NT2/D1 (cell line): ENCODE results near the gene KLHL26.

Source experiments
- DNase-seq: peaks from one replicate; pipeline ENCODE4 v3.0.0-alpha.2; 2011; ENCODE audit warnings: low read depth, low spot score
- H3K27me3 ChIP-seq: 2 replicates; pipeline ENCODE4 v1.6.0; 2011; ENCODE audit warnings: mild to moderate bottlenecking; ENCODE audit not compliant: insufficient read length, insufficient read depth
- H3K36me3 ChIP-seq: 2 replicates; pipeline ENCODE4 v1.6.1; 2011; ENCODE audit warnings: mild to moderate bottlenecking, low read length, mixed read lengths; ENCODE audit not compliant: insufficient read depth, insufficient read length
- H3K4me1 ChIP-seq: 2 replicates; pipeline ENCODE4 v1.5.1; 2011; ENCODE audit not compliant: insufficient read depth, insufficient read length
- H3K4me3 ChIP-seq: 2 replicates; pipeline ENCODE4 v1.5.1; 2011; ENCODE audit warnings: low read depth; ENCODE audit not compliant: insufficient read length
- H3K9ac ChIP-seq: 2 replicates; pipeline ENCODE4 v1.6.0; 2011; ENCODE audit warnings: low read depth; ENCODE audit not compliant: insufficient read length
- H3K9me3 ChIP-seq: 2 replicates; pipeline ENCODE4 v1.5.1; 2011; ENCODE audit warnings: mild to moderate bottlenecking, low read length; ENCODE audit not compliant: insufficient read depth
- SUZ12 ChIP-seq: IDR thresholded peaks from 2 replicates; pipeline ENCODE4 v1.6.1; 2011; ENCODE audit not compliant: insufficient read length, insufficient read depth; ENCODE audit errors: extremely low read depth
- YY1 ChIP-seq: IDR thresholded peaks from 2 replicates; pipeline ENCODE4 v1.6.1; 2011; ENCODE audit not compliant: insufficient read length, insufficient read depth
- ZNF274 ChIP-seq: IDR thresholded peaks from 2 replicates; pipeline ENCODE4 v1.6.1; 2011; ENCODE audit warnings: mild to moderate bottlenecking, low read depth, low read length

Gene KLHL26

GRCh38 chr19:18620311-18620710, 16.5 kb upstream of the KLHL26 start:
- Histone ChIP-seq H3K4me3 (no peak overlapping the region), H3K36me3 (no peaks in the 10 kb centered on the region), H3K9ac (no peak overlapping the region), H3K4me1 (peaks cover 11% of the 10 kb centered on the region), H3K27me3 (peaks cover 17% of the 10 kb centered on the region), H3K9me3 (peaks cover 4% of the 10 kb centered on the region; the same call in 1 of the 2 replicates)
- TF ChIP-seq SUZ12 (no peak), ZNF274 (no peak), YY1 (no peak)
- no peak for DNase-seq

GRCh38 chr19:18620902-18621301, 15.9 kb upstream of the KLHL26 start:
- H3K4me3 ChIP-seq, result no peak overlapping the region
- peaks cover 11% of the 10 kb centered on the region for H3K27me3 ChIP-seq
- peaks cover 4% of the 10 kb centered on the region; the same call in 1 of the 2 replicates for H3K9me3 ChIP-seq
- peaks cover 11% of the 10 kb centered on the region for H3K4me1 ChIP-seq
- no peak for DNase-seq
- no peak overlapping the region for H3K9ac ChIP-seq
- no peaks in the 10 kb centered on the region for H3K36me3 ChIP-seq
- no peak for TF ChIP-seq ZNF274
- TF ChIP-seq SUZ12, result no peak
- TF ChIP-seq YY1, result no peak

GRCh38 chr19:18626906-18627305, 9.9 kb upstream of the KLHL26 start:
- Histone ChIP-seq H3K27me3 (peaks cover 3% of the 10 kb centered on the region), H3K4me1 (peaks cover 3% of the 10 kb centered on the region), H3K36me3 (no peaks in the 10 kb centered on the region), H3K9me3 (no peaks in the 10 kb centered on the region), H3K4me3 (no peak overlapping the region), H3K9ac (no peak overlapping the region)
- DNase-seq, result no peak
- TF ChIP-seq YY1 (no peak), SUZ12 (no peak), ZNF274 (no peak)

DNA sequence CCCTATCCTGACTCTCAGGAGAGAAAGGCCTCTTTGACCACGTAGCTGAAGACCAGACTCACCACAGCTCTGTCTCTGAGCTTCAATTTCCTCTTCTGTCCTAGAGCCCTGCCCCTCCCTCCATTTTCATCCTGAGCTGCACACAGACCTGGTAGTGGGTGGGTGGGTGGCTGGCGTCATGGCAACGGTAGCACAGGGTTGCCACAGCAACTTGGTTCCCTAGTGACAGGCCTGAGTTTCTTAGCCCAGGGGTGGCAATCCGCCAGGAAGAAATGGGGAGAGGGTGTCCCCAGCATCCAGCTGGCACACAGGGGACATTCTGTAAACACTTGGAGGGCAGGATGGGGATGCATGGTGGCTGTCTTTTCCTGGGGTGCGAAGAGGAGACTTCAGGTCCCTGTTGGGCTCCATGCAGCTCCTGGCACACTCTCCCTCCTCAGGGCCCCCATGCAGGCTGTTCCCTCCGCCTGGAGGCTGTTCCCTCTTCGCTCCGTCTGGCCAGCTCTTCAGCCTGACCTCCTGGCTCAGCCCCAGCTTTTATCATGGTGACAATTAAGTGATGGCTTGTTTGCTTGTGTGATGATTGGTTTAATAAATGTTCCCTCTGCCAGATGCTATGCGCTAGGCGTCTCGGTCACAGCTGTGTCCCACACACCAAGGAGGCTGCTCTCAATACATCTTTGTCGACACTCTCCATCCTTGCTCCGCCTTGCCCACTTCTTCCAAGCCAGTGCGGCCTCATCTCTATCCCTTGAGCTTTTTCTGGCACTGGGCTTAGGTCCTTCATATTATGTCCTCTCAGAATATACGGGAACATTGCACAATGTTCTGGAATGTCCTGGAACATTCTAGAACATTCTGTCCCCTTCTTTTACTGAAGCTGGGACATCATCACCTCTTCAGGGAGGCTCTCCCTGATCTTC, 7.4 kb upstream of the KLHL26 start:
- H3K36me3 ChIP-seq, result no peaks in the 10 kb centered on the region
- no peak for DNase-seq
- TF ChIP-seq YY1, result no peak
- no peak for TF ChIP-seq SUZ12
- no peak for TF ChIP-seq ZNF274
- no peak overlapping the region for H3K4me3 ChIP-seq
- H3K9me3 ChIP-seq, result no peaks in the 10 kb centered on the region
- H3K27me3 ChIP-seq, result peaks cover 3% of the 10 kb centered on the region
- no peak overlapping the region for H3K9ac ChIP-seq
- peaks cover 5% of the 10 kb centered on the region for H3K4me1 ChIP-seq

GRCh38 chr19:18633321-18633720, 3.5 kb upstream of the KLHL26 start:
- DNase-seq, result no peak
- H3K4me1 ChIP-seq, result peaks cover 14% of the 10 kb centered on the region
- no peak overlapping the region for H3K9ac ChIP-seq
- peaks cover 17% of the 10 kb centered on the region for H3K27me3 ChIP-seq
- no peaks in the 10 kb centered on the region for H3K36me3 ChIP-seq
- no peak overlapping the region for H3K4me3 ChIP-seq
- H3K9me3 ChIP-seq, result no peaks in the 10 kb centered on the region
- TF ChIP-seq SUZ12, result no peak
- no peak for TF ChIP-seq YY1
- no peak for TF ChIP-seq ZNF274

DNA sequence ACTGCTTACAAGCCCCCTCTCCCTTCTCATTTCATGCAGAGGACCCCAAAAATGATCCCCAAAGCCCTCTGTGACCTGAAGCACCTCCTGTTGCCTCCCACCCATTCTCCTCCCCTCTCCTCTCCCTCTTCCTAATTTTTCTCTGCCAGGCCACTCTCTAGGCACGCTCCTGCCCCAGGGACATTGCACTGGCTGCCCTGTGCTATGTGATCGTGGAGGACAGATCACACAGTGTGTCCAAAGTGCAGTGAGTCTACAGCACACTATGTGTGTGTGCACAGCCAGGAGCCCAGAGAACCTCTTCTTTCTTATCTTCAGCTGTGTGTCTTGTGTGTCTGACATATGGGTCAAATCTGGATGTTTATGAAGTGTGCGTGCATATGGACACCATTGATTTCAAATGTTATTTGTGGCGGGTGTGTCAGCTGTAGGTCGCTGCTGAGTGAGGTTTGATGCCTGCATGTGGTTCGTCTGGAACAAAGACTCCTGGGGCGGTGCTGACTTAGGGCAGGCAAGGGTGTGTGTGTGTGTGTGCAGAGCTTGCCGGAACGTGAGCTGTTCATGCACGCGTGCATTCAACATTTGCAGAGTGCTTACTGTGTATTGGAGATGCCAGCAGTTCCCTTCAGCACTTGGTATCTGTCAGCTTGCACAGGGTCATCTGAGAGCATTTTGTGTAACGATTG, 2.1 kb upstream of the KLHL26 start:
- Histone ChIP-seq H3K27me3 (peaks cover 15% of the 10 kb centered on the region), H3K9ac (no peak overlapping the region), H3K36me3 (no peaks in the 10 kb centered on the region)

GRCh38 chr19:18635831-18636182, 1.0 kb upstream of the KLHL26 start:
- no peaks in the 10 kb centered on the region for H3K9me3 ChIP-seq
- no peak for DNase-seq
- H3K4me1 ChIP-seq, result peaks cover 14% of the 10 kb centered on the region
- no peaks in the 10 kb centered on the region for H3K36me3 ChIP-seq
- no peak overlapping the region for H3K9ac ChIP-seq
- H3K27me3 ChIP-seq, result peaks cover 14% of the 10 kb centered on the region
- no peak overlapping the region for H3K4me3 ChIP-seq
- TF ChIP-seq SUZ12 (no peak), ZNF274 (no peak), YY1 (no peak)

More for the DNA sequence above, 2.1 kb upstream of the KLHL26 start:
- H3K4me3 ChIP-seq, result no peak overlapping the region
- no peak for TF ChIP-seq YY1
- no peak for TF ChIP-seq ZNF274
- no peak for TF ChIP-seq SUZ12
- H3K9me3 ChIP-seq, result no peaks in the 10 kb centered on the region
- DNase-seq, result no peak
- H3K4me1 ChIP-seq, result peaks cover 14% of the 10 kb centered on the region
